Calu3 (cell line): ENCODE results near the gene SIDT1. TPM values are rescaled to one million over a fixed set of nuclear protein-coding genes. Genes with fewer than 3 reads are reported as not detected.

ENCODE experiments used
- BruUV-seq: library from RNA; stranded (reverse); fragments of 400-500 nt; replicated peaks from 2 replicates; lab custom pipeline; 2021; lab: Mats Ljungman, UMichigan
- CTCF ChIA-PET: fragments of 300-600 bp; sonication (Branson Sonifier 250); formaldehyde crosslinking; loops from one replicate; lab custom pipeline; 2022; ENCODE audit warnings: antibody characterized with exemption; lab: Charles Lee
- DNase-seq: peaks from one replicate; pipeline ENCODE4 v3.0.0; 2022
- H3K27ac Mint-ChIP-seq: one replicate; pipeline ENCODE4 v1.8.0; 2022; ENCODE audit warnings: mixed read lengths; ENCODE audit not compliant: unreplicated experiment
- H3K27me3 Mint-ChIP-seq: one replicate; pipeline ENCODE4 v1.8.0; 2022; ENCODE audit warnings: mixed read lengths; ENCODE audit not compliant: unreplicated experiment
- H3K36me3 Mint-ChIP-seq: one replicate; pipeline ENCODE4 v1.8.0; 2022; ENCODE audit warnings: mild to moderate bottlenecking, moderate library complexity, mixed read lengths; ENCODE audit not compliant: insufficient read depth, unreplicated experiment
- H3K4me1 Mint-ChIP-seq: one replicate; pipeline ENCODE4 v1.8.0; 2022; ENCODE audit warnings: mild to moderate bottlenecking, low read depth, mixed read lengths; ENCODE audit not compliant: unreplicated experiment
- H3K4me3 Mint-ChIP-seq: one replicate; pipeline ENCODE4 v1.8.0; 2022; ENCODE audit warnings: mild to moderate bottlenecking, low read depth, moderate library complexity, mixed read lengths; ENCODE audit not compliant: unreplicated experiment
- H3K9me3 Mint-ChIP-seq: one replicate; pipeline ENCODE4 v1.8.0; 2022; ENCODE audit warnings: low read depth, mixed read lengths; ENCODE audit not compliant: unreplicated experiment
- intact Hi-C: fragments of 100-400 bp; cut with micrococcal nuclease; formaldehyde crosslinking; loops from one replicate; pipeline ENCODE4 v1.10.0; 2022; ENCODE audit not compliant: unreplicated experiment
- total RNA-seq: library from RNA; stranded (reverse); gene quantifications from 2 replicates; pipeline ENCODE4 v1.2.3, GENCODE V29; 2022
- TF ChIP-seq, protein P1 (sequence below): fragments of 200-600 bp; IDR thresholded peaks from one replicate; pipeline ENCODE4 v1.8.0; 2022; ENCODE audit warnings: antibody characterized with exemption; ENCODE audit not compliant: unreplicated experiment

The SIDT1 gene
- total RNA-seq, 1 experiment from 2014 or later, result 0.87 TPM

DNA sequence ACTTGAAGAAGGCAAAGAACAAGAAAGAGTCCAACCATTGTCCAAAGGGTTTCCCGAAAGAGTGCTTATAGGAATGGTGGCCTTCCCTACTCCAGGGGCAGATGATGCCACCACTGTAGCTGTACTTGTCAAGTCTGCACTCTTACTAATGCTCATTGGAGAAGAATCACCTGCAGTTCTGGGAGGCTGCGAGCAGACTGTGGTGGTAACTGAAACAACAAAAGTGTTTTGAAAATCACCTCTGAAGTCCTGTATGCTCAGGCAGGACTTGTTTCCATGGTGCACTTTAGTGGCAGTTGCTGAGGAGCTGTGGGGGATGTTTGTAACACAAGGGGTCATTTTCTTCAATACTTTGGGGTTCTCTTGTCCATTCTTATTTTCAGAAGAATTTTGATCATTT lies 128.1 kb downstream of the SIDT1 start:
- Mint-ChIP-seq H3K27me3 (no peaks in the 10 kb centered on the region), H3K4me3 (no peak overlapping the region), H3K27ac (no peak overlapping the region), H3K4me1 (peaks cover 20% of the 10 kb centered on the region), H3K9me3 (no peaks in the 10 kb centered on the region), H3K36me3 (peaks cover 4% of the 10 kb centered on the region)
- no TSS peak for BruUV-seq
- TF ChIP-seq, protein P1, sequence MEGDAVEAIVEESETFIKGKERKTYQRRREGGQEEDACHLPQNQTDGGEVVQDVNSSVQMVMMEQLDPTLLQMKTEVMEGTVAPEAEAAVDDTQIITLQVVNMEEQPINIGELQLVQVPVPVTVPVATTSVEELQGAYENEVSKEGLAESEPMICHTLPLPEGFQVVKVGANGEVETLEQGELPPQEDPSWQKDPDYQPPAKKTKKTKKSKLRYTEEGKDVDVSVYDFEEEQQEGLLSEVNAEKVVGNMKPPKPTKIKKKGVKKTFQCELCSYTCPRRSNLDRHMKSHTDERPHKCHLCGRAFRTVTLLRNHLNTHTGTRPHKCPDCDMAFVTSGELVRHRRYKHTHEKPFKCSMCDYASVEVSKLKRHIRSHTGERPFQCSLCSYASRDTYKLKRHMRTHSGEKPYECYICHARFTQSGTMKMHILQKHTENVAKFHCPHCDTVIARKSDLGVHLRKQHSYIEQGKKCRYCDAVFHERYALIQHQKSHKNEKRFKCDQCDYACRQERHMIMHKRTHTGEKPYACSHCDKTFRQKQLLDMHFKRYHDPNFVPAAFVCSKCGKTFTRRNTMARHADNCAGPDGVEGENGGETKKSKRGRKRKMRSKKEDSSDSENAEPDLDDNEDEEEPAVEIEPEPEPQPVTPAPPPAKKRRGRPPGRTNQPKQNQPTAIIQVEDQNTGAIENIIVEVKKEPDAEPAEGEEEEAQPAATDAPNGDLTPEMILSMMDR, result no peak
- CTCF ChIA-PET, result no interaction called here
- DNase-seq, result no peak
- intact Hi-C loops, result no loop called here

DNA sequence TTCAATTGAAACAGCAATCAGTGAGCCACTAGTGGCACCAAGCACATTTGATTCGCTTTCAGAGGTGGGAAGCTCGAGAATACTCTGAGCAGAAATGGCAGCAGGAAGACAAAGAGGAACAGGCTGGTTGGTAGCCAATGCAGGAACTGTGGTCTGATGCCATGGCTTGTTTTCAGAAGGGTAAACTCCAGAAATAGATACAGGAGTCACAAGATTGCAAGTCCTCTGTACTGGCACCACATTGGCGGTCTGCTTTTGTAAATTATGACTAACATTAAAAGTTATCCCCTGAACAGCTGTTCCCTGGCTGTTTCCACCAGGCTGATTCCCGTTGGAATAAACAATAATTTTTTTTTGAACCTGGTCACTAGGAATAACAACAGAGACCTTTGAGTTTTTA lies 128.5 kb downstream of the SIDT1 start:
- Mint-ChIP-seq H3K36me3 (peaks cover 4% of the 10 kb centered on the region), H3K4me1 (peaks cover 20% of the 10 kb centered on the region), H3K9me3 (no peaks in the 10 kb centered on the region), H3K4me3 (no peak overlapping the region), H3K27ac (no peak overlapping the region), H3K27me3 (no peaks in the 10 kb centered on the region)
- intact Hi-C loops, result no loop called here
- no TSS peak for BruUV-seq
- no peak for DNase-seq
- TF ChIP-seq, protein P1, result no peak
- CTCF ChIA-PET, result no interaction called here

DNA sequence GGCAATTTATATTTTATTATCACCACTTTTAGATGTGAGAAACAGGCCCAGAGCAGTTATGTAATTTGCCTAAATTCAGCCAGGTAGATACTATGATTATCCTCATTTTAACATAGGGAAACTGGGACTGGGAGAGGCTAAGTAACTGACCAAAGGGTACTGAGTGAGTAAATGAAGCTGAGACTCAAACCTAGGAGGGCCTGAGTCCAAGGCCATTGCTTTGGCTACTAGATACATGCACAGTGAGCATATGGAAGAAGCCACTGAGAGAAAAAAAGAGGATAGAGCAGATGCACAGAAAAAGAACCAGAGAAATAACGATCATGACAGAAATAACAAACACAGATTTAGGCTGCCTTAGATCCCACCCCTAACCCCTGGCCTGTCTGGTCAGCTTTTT lies 130.5 kb downstream of the SIDT1 start:
- TF ChIP-seq, protein P1, result no peak

DNA sequence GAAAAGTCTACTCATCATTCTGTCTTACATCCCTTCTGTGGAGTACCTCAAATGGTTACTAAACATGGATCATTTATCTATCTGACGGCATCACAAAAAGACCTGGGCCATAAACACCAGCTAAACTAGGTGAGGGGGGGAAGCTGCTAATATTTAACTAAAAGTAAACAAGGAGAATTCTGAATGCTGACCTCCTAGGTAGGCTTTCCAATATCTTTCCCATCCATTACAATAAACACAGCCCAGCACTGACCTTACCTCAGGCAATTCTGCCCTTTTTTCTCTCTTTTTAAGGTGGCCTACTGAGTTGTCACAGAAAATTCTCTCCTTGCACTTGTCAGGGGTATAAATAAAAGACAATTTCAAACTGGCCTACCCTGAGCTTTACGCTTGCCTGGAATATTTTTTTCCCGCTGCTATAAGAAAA lies 131.0 kb downstream of the SIDT1 start:
- CTCF ChIA-PET, result interaction anchor here (1.1 kb wide), 1 partner anchor 14 kb away, joined by 3 read pairs; no protein-coding TSS in a partner anchor
- no peak overlapping the region for H3K4me3 Mint-ChIP-seq

More for the DNA sequence above, 130.5 kb downstream of the SIDT1 start:
- Mint-ChIP-seq H3K9me3 (no peaks in the 10 kb centered on the region), H3K4me3 (no peak overlapping the region), H3K4me1 (peaks cover 20% of the 10 kb centered on the region), H3K27ac (no peak overlapping the region), H3K36me3 (peaks cover 4% of the 10 kb centered on the region), H3K27me3 (no peaks in the 10 kb centered on the region)
- DNase-seq, result no peak
- intact Hi-C loops, result no loop called here
- no TSS peak for BruUV-seq
- CTCF ChIA-PET, result interaction anchor here (1.1 kb wide), 1 partner anchor 14 kb away, joined by 3 read pairs; no protein-coding TSS in a partner anchor

More for the DNA sequence above, 131.0 kb downstream of the SIDT1 start:
- no peak overlapping the region for H3K27ac Mint-ChIP-seq
- peaks cover 20% of the 10 kb centered on the region for H3K4me1 Mint-ChIP-seq
- DNase-seq, result no peak
- BruUV-seq, result no TSS peak
- no peaks in the 10 kb centered on the region for H3K27me3 Mint-ChIP-seq
- intact Hi-C loops, result no loop called here
- no peaks in the 10 kb centered on the region for H3K9me3 Mint-ChIP-seq
- peaks cover 4% of the 10 kb centered on the region for H3K36me3 Mint-ChIP-seq
- TF ChIP-seq, protein P1, result no peak
